CD4-positive, alpha-beta T cell treated with Interleukin-21 for 1 hour (primary cell): Measurements from ENCODE around the gene ATP5ME.
"Not testable (repeated sequence)": the region's sequence is repeated elsewhere in the genome, so short reads cannot be mapped to it uniquely, and the experiment has no call there.

Source experiments
- DNase-seq: peaks from one replicate; pipeline ENCODE4 v3.0.0-alpha.2; 2020

ATP5ME gene

GRCh38 chr4:674172-675035, at the start of gene ATP5ME, which contains the start of gene MYL5:
Gene ATP5ME, minus strand, starts transcription at chr4:674276. Its CDS starts 29 bp downstream, at chr4:674247.
Gene MYL5, plus strand, starts transcription at chr4:674542. Its CDS starts 3,485 bp downstream, at chr4:678027.
- DNase-seq = peak; percentile 97

- no peak for DNase-seq
Observed at GRCh38 chr4:722851-723360, 48.8 kb upstream of the ATP5ME start.

- no peak for DNase-seq
Observed at GRCh38 chr4:722169-722725, 48.2 kb upstream of the ATP5ME start.

- DNase-seq = no peak
Observed at GRCh38 chr4:721261-722168, 47.4 kb upstream of the ATP5ME start.

GRCh38 chr4:720111-720860, 46.2 kb upstream of the ATP5ME start:
- DNase-seq = no peak

- DNase-seq = no peak
Observed at GRCh38 chr4:718460-718859, 44.4 kb upstream of the ATP5ME start.

- DNase-seq = no peak
Observed at GRCh38 chr4:717601-718320, 43.7 kb upstream of the ATP5ME start.

- no peak for DNase-seq
Observed at GRCh38 chr4:714087-714486, 40.0 kb upstream of the ATP5ME start.

GRCh38 chr4:712916-713632, 39.0 kb upstream of the ATP5ME start:
- DNase-seq = no peak

- no peak for DNase-seq
Observed at GRCh38 chr4:712093-712492, 38.0 kb upstream of the ATP5ME start.

- DNase-seq = no peak
Observed at GRCh38 chr4:710916-711315, 36.8 kb upstream of the ATP5ME start.

GRCh38 chr4:710116-710515, 36.0 kb upstream of the ATP5ME start:
- no peak for DNase-seq

GRCh38 chr4:709348-709747, 35.3 kb upstream of the ATP5ME start:
- no peak for DNase-seq

GRCh38 chr4:708631-708933, 34.5 kb upstream of the ATP5ME start:
- DNase-seq = no peak

GRCh38 chr4:707929-708630, 34.0 kb upstream of the ATP5ME start:
- DNase-seq = no peak

GRCh38 chr4:706834-707598, 32.9 kb upstream of the ATP5ME start:
- DNase-seq = no peak

GRCh38 chr4:706083-706633, 32.1 kb upstream of the ATP5ME start:
- not testable (repeated sequence) for DNase-seq

- peak; percentile 96 for DNase-seq
Observed at GRCh38 chr4:705278-706082, 31.4 kb upstream of the ATP5ME start, which contains the start of gene PCGF3. Gene PCGF3, plus strand, starts transcription at chr4:705832. Its CDS starts 27,849 bp downstream, at chr4:733681.

- no peak for DNase-seq
Observed at GRCh38 chr4:704971-705277, 30.8 kb upstream of the ATP5ME start.
